Measurements from ENCODE around the gene TERT. TPM values are rescaled to one million over a fixed set of nuclear protein-coding genes. Genes with fewer than 3 reads are reported as not detected.

The TERT gene
- total and polyA plus RNA-seq, 10 of the 15 experiments (the other 5 are each of a cell fraction or from before 2014, with no cell fraction given), result 0.08 to 21.5 (median 5.0) TPM

DNA sequence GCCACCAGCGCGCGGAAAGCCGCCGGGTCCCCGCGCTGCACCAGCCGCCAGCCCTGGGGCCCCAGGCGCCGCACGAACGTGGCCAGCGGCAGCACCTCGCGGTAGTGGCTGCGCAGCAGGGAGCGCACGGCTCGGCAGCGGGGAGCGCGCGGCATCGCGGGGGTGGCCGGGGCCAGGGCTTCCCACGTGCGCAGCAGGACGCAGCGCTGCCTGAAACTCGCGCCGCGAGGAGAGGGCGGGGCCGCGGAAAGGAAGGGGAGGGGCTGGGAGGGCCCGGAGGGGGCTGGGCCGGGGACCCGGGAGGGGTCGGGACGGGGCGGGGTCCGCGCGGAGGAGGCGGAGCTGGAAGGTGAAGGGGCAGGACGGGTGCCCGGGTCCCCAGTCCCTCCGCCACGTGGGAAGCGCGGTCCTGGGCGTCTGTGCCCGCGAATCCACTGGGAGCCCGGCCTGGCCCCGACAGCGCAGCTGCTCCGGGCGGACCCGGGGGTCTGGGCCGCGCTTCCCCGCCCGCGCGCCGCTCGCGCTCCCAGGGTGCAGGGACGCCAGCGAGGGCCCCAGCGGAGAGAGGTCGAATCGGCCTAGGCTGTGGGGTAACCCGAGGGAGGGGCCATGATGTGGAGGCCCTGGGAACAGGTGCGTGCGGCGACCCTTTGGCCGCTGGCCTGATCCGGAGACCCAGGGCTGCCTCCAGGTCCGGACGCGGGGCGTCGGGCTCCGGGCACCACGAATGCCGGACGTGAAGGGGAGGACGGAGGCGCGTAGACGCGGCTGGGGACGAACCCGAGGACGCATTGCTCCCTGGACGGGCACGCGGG, at the start of gene TERT (continued):
- no peak for TF ChIP-seq BCL11A (IDR thresholded peaks at IDR 0.05; ENCODE audit: low read depth, low read length)
- TF ChIP-seq, protein P1, sequence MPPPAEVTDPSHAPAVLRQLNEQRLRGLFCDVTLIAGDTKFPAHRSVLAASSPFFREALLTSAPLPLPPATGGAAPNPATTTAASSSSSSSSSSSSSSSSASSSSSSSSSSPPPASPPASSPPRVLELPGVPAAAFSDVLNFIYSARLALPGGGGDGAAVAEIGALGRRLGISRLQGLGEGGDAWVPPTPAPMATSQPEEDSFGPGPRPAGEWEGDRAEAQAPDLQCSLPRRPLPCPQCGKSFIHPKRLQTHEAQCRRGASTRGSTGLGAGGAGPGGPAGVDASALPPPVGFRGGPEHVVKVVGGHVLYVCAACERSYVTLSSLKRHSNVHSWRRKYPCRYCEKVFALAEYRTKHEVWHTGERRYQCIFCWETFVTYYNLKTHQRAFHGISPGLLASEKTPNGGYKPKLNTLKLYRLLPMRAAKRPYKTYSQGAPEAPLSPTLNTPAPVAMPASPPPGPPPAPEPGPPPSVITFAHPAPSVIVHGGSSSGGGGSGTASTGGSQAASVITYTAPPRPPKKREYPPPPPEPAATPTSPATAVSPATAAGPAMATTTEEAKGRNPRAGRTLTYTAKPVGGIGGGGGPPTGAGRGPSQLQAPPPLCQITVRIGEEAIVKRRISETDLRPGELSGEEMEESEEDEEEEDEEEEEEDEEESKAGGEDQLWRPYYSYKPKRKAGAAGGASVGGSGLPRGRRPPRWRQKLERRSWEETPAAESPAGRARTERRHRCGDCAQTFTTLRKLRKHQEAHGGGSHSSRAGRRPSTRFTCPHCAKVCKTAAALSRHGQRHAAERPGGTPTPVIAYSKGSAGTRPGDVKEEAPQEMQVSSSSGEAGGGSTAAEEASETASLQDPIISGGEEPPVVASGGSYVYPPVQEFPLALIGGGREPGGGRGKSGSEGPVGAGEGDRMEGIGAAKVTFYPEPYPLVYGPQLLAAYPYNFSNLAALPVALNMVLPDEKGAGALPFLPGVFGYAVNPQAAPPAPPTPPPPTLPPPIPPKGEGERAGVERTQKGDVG (CRISPR knock-in tag; IDR thresholded peaks at IDR 0.05), result no peak
- no peak for TF ChIP-seq RBBP5 (conservative IDR thresholded peaks at IDR 0.05)
- TF ChIP-seq, protein P2, sequence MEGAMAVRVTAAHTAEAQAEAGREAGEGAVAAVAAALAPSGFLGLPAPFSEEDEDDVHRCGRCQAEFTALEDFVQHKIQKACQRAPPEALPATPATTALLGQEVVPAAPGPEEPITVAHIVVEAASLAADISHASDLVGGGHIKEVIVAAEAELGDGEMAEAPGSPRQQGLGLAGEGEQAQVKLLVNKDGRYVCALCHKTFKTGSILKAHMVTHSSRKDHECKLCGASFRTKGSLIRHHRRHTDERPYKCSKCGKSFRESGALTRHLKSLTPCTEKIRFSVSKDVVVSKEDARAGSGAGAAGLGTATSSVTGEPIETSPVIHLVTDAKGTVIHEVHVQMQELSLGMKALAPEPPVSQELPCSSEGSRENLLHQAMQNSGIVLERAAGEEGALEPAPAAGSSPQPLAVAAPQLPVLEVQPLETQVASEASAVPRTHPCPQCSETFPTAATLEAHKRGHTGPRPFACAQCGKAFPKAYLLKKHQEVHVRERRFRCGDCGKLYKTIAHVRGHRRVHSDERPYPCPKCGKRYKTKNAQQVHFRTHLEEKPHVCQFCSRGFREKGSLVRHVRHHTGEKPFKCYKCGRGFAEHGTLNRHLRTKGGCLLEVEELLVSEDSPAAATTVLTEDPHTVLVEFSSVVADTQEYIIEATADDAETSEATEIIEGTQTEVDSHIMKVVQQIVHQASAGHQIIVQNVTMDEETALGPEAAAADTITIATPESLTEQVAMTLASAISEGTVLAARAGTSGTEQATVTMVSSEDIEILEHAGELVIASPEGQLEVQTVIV (IDR thresholded peaks at IDR 0.05; ENCODE audit: borderline replicate concordance, partially characterized antibody), result no peak
- TF ChIP-seq TCF3 (IDR thresholded peaks at IDR 0.05; ENCODE audit: borderline replicate concordance, insufficient read depth, low read depth, low read length), result no peak
- TF ChIP-seq CREM (IDR thresholded peaks at IDR 0.05; ENCODE audit: low read depth), result no peak
- TF ChIP-seq CBFB (IDR thresholded peaks at IDR 0.05; ENCODE audit: low read depth), result no peak
- no peak for TF ChIP-seq KAT2A (conservative IDR thresholded peaks at IDR 0.05; ENCODE audit: control insufficient read depth, low read depth, low read length)
- TF ChIP-seq, protein P3, sequence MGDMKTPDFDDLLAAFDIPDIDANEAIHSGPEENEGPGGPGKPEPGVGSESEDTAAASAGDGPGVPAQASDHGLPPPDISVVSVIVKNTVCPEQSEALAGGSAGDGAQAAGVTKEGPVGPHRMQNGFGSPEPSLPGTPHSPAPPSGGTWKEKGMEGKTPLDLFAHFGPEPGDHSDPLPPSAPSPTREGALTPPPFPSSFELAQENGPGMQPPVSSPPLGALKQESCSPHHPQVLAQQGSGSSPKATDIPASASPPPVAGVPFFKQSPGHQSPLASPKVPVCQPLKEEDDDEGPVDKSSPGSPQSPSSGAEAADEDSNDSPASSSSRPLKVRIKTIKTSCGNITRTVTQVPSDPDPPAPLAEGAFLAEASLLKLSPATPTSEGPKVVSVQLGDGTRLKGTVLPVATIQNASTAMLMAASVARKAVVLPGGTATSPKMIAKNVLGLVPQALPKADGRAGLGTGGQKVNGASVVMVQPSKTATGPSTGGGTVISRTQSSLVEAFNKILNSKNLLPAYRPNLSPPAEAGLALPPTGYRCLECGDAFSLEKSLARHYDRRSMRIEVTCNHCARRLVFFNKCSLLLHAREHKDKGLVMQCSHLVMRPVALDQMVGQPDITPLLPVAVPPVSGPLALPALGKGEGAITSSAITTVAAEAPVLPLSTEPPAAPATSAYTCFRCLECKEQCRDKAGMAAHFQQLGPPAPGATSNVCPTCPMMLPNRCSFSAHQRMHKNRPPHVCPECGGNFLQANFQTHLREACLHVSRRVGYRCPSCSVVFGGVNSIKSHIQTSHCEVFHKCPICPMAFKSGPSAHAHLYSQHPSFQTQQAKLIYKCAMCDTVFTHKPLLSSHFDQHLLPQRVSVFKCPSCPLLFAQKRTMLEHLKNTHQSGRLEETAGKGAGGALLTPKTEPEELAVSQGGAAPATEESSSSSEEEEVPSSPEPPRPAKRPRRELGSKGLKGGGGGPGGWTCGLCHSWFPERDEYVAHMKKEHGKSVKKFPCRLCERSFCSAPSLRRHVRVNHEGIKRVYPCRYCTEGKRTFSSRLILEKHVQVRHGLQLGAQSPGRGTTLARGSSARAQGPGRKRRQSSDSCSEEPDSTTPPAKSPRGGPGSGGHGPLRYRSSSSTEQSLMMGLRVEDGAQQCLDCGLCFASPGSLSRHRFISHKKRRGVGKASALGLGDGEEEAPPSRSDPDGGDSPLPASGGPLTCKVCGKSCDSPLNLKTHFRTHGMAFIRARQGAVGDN (IDR thresholded peaks at IDR 0.05), result peak; percentile 70
- TF ChIP-seq WRNIP1 (IDR thresholded peaks at IDR 0.05; ENCODE audit: borderline replicate concordance, low read depth, low read length), result no peak
- TF ChIP-seq TCF7 (IDR thresholded peaks at IDR 0.05; ENCODE audit: borderline replicate concordance), result no peak
- TF ChIP-seq MEF2A (IDR thresholded peaks at IDR 0.05; ENCODE audit: insufficient read depth, low read depth, low read length), result no peak
- TF ChIP-seq SREBF1 (IDR thresholded peaks at IDR 0.05; ENCODE audit: low read length), result no peak
- TF ChIP-seq, protein P4, sequence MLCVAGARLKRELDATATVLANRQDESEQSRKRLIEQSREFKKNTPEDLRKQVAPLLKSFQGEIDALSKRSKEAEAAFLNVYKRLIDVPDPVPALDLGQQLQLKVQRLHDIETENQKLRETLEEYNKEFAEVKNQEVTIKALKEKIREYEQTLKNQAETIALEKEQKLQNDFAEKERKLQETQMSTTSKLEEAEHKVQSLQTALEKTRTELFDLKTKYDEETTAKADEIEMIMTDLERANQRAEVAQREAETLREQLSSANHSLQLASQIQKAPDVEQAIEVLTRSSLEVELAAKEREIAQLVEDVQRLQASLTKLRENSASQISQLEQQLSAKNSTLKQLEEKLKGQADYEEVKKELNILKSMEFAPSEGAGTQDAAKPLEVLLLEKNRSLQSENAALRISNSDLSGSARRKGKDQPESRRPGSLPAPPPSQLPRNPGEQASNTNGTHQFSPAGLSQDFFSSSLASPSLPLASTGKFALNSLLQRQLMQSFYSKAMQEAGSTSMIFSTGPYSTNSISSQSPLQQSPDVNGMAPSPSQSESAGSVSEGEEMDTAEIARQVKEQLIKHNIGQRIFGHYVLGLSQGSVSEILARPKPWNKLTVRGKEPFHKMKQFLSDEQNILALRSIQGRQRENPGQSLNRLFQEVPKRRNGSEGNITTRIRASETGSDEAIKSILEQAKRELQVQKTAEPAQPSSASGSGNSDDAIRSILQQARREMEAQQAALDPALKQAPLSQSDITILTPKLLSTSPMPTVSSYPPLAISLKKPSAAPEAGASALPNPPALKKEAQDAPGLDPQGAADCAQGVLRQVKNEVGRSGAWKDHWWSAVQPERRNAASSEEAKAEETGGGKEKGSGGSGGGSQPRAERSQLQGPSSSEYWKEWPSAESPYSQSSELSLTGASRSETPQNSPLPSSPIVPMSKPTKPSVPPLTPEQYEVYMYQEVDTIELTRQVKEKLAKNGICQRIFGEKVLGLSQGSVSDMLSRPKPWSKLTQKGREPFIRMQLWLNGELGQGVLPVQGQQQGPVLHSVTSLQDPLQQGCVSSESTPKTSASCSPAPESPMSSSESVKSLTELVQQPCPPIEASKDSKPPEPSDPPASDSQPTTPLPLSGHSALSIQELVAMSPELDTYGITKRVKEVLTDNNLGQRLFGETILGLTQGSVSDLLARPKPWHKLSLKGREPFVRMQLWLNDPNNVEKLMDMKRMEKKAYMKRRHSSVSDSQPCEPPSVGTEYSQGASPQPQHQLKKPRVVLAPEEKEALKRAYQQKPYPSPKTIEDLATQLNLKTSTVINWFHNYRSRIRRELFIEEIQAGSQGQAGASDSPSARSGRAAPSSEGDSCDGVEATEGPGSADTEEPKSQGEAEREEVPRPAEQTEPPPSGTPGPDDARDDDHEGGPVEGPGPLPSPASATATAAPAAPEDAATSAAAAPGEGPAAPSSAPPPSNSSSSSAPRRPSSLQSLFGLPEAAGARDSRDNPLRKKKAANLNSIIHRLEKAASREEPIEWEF (IDR thresholded peaks at IDR 0.05; ENCODE audit: insufficient replicate concordance, low read depth, low read length), result no peak
